Adrenal gland (tissue), 5 donors: ENCODE results near the gene SDR42E1.

Source experiments
- POLR2A ChIP-seq, 2 donors: fragments of 450-650 bp; IDR thresholded peaks; one replicate each; pipeline ENCODE4 v1.6.1; 2017; ENCODE audit warnings: antibody characterized with exemption in 2 of 2, mild to moderate bottlenecking in 2 of 2, moderate library complexity in 1 of 2
- TF ChIP-seq, protein P1 (sequence below), 6 experiments: fragments of 450-650 bp in 4 of 6; fragments of 200-600 bp in 2 of 6; sonication (generic) in 1 of 6; IDR thresholded peaks; 1 replicate in 5 of 6; 2 replicates in 1 of 6; pipeline versions ENCODE4 v1.5.1 to v1.8.0; 2016 to 2021; ENCODE audit warnings: antibody characterized with exemption in 6 of 6, mild to moderate bottlenecking in 2 of 6, moderate library complexity in 1 of 6
- donor health status: DM: no; HTN: no; CAD: no.

DNA sequence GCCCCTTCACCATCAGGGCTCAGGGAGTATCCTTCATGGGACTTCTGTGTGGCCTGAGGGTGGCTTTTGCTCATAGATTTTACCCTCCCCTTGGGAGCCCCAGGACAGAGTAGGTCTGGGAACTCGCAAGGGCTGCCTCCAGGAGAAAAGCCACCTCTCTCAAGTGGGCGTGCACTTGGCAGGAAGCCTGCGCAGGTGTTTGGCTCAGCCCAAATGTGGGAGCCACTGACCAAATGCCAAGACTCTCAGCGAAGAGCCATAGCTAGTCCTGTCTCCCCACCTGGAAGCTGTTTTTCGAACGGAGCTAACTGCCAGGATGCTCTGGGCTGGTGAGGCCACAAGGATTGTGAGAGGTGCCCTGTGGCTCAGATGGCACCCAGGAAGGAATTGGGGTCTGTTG is 21.7 kb upstream of the SDR42E1 start:
- TF ChIP-seq, protein P1, sequence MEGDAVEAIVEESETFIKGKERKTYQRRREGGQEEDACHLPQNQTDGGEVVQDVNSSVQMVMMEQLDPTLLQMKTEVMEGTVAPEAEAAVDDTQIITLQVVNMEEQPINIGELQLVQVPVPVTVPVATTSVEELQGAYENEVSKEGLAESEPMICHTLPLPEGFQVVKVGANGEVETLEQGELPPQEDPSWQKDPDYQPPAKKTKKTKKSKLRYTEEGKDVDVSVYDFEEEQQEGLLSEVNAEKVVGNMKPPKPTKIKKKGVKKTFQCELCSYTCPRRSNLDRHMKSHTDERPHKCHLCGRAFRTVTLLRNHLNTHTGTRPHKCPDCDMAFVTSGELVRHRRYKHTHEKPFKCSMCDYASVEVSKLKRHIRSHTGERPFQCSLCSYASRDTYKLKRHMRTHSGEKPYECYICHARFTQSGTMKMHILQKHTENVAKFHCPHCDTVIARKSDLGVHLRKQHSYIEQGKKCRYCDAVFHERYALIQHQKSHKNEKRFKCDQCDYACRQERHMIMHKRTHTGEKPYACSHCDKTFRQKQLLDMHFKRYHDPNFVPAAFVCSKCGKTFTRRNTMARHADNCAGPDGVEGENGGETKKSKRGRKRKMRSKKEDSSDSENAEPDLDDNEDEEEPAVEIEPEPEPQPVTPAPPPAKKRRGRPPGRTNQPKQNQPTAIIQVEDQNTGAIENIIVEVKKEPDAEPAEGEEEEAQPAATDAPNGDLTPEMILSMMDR (IDR thresholded peaks at IDR 0.05) = no peak
- no peak for TF ChIP-seq POLR2A (IDR thresholded peaks at IDR 0.05)
